Measurements from ENCODE around the gene CA9. TPM values are rescaled to one million over a fixed set of nuclear protein-coding genes. Genes with fewer than 3 reads are reported as not detected.

Gene CA9
- total RNA-seq, 1 donor from 2014 or later = not detected

GRCh38 chr9:35716230-35716629, 42.5 kb downstream of the CA9 start:
- Histone ChIP-seq H3K27me3 (ENCODE audit: insufficient read depth, low read length) (no peaks in the 10 kb centered on the region), H3K36me3 (ENCODE audit: insufficient read depth, low read length) (peaks cover 92% of the 10 kb centered on the region), H4K20me1 (ENCODE audit: insufficient read depth, low read length) (peaks cover 98% of the 10 kb centered on the region), H3K9me3 (ENCODE audit: insufficient read depth, low read depth, low read length) (no peaks in the 10 kb centered on the region), H2AFZ (ENCODE audit: low read depth, low read length) (no peak overlapping the region), H3K4me1 (ENCODE audit: insufficient read depth, low read length) (no peaks in the 10 kb centered on the region), H3K9ac (ENCODE audit: low read length) (no peak overlapping the region), H3K4me3 (ENCODE audit: insufficient read depth, low read depth, low read length) (no peak overlapping the region), H3K27ac (ENCODE audit: low read depth, low read length) (no peak overlapping the region), H3K4me2 (ENCODE audit: low read length) (no peak overlapping the region), H3K79me2 (ENCODE audit: insufficient read depth, low read length) (peaks cover 85% of the 10 kb centered on the region)
- peaks cover 12% of the 10 kb centered on the region for H3K4me1 Mint-ChIP-seq (ENCODE audit: low read depth, unreplicated experiment)
- TF ChIP-seq EZH2 (IDR thresholded peaks at IDR 0.05; ENCODE audit: insufficient read depth, low read length) = no peak
- no peak for TF ChIP-seq CTCF (IDR thresholded peaks at IDR 0.05; ENCODE audit: insufficient read depth, low read depth, low read length)
- no peaks in the 10 kb centered on the region for H3K9me3 Mint-ChIP-seq (ENCODE audit: unreplicated experiment)
- no peaks in the 10 kb centered on the region for H3K27me3 Mint-ChIP-seq (ENCODE audit: low read depth, unreplicated experiment)
- DNase-seq (ENCODE audit: low read depth) (no peak), FAIRE-seq (no peak)
- peak overlapping the region; percentile 54 for H3K4me3 Mint-ChIP-seq (ENCODE audit: unreplicated experiment)
- peak overlapping the region; percentile 85 for H3K27ac Mint-ChIP-seq (ENCODE audit: unreplicated experiment)
- peaks cover 36% of the 10 kb centered on the region for H3K36me3 Mint-ChIP-seq (ENCODE audit: low read depth, unreplicated experiment)

GRCh38 chr9:35717132-35717870, 43.6 kb downstream of the CA9 start:
- Histone ChIP-seq H3K79me2 (ENCODE audit: insufficient read depth, low read length) (peaks cover 87% of the 10 kb centered on the region), H3K9me3 (ENCODE audit: insufficient read depth, low read depth, low read length) (no peaks in the 10 kb centered on the region), H3K4me1 (ENCODE audit: insufficient read depth, low read length) (no peaks in the 10 kb centered on the region), H3K4me3 (ENCODE audit: insufficient read depth, low read depth, low read length) (no peak overlapping the region), H3K4me2 (ENCODE audit: low read length) (no peak overlapping the region), H3K36me3 (ENCODE audit: insufficient read depth, low read length) (peaks cover 94% of the 10 kb centered on the region), H3K9ac (ENCODE audit: low read length) (no peak overlapping the region), H2AFZ (ENCODE audit: low read depth, low read length) (no peak overlapping the region), H4K20me1 (ENCODE audit: insufficient read depth, low read length) (peaks cover 98% of the 10 kb centered on the region), H3K27me3 (ENCODE audit: insufficient read depth, low read length) (no peaks in the 10 kb centered on the region), H3K27ac (ENCODE audit: low read depth, low read length) (no peak overlapping the region)
- DNase-seq (ENCODE audit: low read depth) (no peak), FAIRE-seq (no peak)
- H3K4me3 Mint-ChIP-seq (ENCODE audit: unreplicated experiment) = no peak overlapping the region
- H3K27ac Mint-ChIP-seq (ENCODE audit: unreplicated experiment) = no peak overlapping the region
- TF ChIP-seq CTCF (IDR thresholded peaks at IDR 0.05; ENCODE audit: insufficient read depth, low read depth, low read length) = no peak
- no peak for TF ChIP-seq EZH2 (IDR thresholded peaks at IDR 0.05; ENCODE audit: insufficient read depth, low read length)
- no peaks in the 10 kb centered on the region for H3K9me3 Mint-ChIP-seq (ENCODE audit: unreplicated experiment)
- no peaks in the 10 kb centered on the region for H3K27me3 Mint-ChIP-seq (ENCODE audit: low read depth, unreplicated experiment)
- H3K36me3 Mint-ChIP-seq (ENCODE audit: low read depth, unreplicated experiment) = peaks cover 43% of the 10 kb centered on the region
- H3K4me1 Mint-ChIP-seq (ENCODE audit: low read depth, unreplicated experiment) = peaks cover 12% of the 10 kb centered on the region

Data from astrocyte (in vitro differentiated cells and primary cell).